ENCODE data around the gene PCSK6.

Gene PCSK6

DNA sequence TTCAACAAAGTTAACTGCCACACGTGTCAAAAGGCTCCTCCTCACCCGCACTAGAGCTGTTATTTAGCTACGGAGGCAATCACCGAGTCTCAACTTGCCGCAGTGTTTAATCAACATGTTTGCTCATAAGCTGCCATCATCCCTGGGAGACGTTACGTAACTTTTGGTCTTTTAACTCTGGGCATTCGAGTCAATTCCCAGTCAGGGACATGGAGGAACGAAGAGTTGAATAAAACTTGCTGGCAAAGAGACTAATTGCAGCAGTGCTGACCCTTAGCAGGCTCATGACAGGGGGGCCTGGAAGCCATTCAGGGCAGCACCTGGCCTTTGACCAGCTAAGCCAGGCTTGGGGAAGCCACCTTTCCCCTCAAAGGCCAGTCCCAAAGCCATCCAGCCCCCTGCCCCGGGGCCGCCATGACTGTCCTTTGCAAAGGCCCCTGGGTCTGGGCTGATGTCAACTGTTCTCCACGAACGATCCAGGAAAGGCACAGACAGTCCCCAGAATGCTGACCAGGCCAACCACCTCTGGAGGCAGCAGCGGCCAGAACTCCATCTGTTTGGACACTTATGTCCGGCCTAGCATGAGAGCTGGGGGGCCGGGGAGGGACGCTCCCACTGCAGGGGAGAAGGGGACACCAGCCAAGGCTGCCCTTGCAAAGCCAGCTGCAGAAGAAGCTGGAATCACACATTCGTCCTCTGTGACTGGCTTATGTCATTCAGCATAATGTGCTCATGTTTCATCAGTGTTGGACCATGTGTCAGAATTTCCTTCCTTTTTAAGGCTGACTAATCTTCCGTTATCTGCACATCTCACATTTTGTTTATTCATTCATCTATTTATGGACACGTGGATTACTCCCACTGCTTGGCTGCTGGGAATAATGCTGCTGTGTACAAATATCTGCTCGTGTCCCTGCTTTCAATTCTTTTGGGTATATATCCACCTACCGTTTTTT is 43.7 kb downstream of the PCSK6 start:
- peak; percentile 37 for DNase-seq

DNA sequence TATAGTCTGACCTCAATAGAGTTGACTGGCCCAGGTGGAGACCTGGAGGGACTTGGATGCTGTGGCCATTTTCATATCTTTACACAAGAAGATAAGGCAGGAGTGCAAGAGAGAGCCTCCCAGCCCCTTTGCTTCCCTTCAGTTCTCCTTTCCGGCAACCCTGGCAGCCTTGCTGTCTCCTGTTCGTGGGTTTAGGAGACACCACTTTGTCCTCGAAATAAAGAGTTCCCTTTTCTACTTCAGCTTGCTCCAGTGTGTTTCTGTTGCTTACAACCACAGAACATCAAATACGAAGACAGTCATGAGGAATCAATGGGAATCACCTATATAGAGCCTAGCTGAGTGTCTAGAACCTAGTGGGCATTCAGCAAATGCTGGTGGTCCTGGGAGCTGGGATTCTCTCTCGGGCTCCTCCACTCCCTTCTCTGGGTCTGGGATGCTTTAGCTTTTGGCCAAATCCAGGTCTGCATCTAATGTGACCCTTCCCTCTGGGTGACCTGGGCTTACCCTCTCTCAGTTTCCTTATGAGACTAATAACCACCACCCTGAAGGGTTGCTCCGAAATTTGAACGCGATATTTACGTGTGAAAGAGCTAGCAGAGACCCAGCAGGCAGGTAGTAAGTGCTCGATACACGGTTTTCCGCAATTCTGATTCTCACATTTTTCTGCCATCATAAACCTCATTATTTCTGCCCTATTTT is 44.5 kb downstream of the PCSK6 start:
- no peak for DNase-seq

DNA sequence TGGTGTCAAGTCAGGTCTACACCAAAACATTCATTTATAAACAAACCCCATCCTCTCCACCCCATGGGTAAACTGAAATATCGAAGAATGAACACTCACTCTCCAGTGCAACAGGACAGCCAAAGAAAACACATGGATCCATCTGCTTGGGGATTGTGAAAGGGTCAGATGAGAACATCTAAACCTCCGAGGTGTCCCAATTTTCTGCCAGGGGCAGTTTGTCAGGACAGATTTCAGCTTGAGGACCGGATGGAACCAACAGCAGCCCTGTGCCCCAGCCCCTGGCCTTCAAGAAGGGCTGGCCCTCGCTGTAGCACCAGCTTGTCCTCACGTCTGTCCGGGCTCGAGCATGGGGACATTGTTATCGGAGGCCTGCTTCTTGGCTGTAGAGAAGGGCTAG is 45.5 kb downstream of the PCSK6 start:
- DNase-seq: no peak

DNA sequence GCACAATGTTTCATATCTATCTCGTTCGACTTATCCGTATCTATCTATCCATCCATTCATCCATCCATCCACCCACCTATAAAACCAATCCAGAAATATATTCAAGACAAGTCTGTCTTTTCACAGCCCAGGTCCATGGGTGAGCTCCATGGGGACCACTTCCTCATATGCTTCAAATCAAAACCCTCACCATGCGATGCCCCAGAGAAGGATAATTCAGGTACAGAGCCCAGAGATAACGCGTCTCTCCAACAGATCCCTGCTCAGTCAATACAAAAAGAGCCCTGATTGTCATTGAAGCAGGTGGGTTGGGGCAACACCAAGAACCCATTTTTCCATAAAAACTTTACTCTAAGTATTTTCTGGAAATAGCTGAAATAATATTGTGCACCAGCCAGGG is 47.2 kb downstream of the PCSK6 start:
- no peak for DNase-seq

DNA sequence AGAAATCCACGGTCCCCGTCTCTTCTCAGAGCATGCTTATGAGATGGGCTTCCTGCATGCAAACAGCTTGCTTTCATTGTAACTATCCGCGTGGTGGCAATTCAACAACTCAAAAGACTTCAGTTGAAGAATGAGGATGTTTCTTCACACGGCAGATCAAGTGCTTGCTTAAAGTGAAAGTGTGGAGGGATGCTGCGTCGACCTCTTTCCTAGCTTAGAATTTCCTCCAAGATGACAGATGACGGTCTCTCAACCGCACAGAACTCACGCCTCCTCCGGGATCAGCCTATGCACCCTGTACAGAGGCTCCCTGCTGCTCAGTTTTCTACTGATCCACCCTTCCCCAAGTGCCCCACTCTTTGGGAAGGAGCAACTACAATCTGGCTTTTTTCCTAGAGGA is 47.8 kb downstream of the PCSK6 start:
- peak; percentile 15 for DNase-seq

DNA sequence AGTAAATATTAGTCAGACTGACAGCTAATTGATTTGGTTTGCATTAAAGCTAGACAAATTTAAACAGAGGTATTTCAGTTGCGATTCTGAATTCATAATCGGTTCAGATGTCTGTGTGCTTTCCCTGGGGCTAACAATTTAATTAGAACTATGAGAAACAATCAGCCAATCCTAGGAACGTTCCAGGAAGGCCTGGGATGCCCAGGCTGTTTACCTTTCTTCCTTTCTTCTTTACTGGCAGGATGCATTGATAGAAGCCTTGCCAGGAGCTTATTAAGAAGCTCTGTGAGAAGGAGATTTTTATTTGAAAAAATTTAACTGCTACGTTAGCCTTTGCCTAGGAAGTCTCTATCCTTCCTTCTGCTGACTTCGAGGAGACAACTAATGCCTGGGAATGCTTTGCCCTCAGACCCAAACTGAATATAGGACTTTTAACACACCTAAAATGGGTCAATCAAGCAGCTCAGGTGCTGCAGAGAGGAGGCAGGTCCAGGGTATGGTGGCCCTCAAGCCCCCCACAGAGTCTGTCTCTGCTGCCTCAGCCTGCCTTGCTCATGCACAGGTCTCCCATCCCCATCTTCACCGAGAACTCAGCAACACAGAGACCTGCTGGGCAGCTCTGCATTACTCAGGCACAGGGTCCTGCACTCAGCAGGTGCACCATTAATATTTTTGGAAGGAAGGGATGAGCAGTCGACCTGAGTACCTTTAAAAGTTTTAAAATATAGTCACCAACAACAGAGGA is 48.5 kb downstream of the PCSK6 start:
- no peak for DNase-seq

DNA sequence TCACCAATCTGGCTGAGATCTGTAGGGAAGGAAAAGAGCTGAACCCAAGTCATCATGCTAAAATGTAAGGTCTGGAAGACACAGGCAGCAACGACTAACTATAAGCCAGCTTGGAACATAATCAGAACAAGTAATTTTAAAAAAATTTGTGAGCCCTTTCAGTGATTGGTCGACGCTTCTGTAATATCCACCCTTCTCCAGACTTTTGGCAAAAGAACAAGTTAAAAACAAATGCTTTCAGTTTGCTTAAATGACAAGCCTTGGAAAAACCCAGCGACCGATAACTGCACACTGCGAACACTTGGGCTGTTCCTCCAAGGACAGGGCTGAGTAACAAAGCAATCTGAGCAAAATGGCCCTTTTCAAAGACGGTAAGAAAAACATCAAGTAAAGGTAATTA is 49.6 kb downstream of the PCSK6 start:
- peak; percentile 87 for DNase-seq

DNA sequence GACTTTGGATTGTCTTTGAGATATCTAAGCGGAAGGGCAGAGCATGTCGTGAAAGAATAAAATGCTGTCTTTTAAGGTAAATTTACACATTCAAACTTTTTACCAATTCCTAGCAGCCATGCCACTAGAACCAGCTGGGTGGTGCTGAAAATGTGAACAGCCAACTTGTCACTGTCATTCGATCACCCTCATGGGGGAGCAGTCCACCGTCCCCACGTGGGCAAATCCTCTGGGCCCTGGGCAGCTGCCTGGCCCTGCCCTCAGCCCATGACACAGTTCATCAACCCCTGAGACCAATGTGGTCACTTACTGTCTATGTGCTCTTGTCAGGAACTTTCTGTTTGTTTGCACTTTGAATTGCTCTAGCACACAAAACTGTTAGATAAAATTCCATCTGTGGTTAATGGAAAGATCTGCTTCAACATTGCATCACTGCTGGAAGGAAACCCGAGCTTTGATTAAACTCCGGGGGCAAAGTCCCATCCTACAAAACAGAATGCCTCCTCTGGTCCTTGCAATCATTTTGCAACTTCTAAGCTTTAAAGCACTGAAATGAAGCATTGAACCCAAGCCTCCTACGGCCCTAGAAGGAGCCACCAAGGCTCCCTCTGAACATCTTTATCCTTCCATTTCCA is 50.1 kb downstream of the PCSK6 start:
- peak; percentile 56 for DNase-seq

DNA sequence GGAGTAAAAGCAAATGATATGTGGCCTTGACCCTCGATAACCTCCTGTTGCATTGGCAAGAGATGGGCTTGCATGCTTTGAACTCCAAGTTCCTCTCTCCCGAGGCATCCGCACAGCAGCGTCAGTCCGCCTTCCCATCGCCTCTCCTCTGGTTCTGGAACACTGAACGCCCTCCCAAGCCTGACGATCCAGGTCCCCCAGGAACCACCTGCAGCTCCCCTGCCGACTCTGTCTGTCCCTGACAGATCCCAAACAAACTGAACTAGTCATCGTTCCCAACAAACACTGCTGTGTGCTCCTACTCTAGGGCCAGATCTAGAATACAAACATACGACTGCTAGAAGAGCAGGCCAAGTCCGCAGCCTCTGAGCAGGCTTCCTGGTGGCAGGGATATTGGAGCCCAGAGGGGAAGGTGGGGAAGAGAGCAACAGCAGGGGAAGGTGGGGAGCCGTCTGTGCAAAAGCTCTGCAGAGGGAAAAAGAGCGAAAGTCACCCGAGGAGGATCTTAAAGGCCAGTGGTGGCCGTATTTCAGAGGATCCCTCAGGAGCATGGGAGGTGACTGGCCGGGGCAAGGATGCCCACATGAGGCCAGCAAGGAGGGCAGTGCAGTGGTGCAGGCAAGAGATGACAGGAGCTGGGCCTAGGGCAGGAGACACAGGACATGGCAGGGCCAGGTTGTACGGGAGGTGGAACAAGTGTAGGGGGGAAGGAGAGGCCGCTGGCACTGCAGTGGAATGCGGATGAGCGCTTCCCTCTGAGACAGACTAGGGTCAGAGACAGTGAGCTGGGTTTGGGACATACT is 50.8 kb downstream of the PCSK6 start:
- no peak for DNase-seq

DNA sequence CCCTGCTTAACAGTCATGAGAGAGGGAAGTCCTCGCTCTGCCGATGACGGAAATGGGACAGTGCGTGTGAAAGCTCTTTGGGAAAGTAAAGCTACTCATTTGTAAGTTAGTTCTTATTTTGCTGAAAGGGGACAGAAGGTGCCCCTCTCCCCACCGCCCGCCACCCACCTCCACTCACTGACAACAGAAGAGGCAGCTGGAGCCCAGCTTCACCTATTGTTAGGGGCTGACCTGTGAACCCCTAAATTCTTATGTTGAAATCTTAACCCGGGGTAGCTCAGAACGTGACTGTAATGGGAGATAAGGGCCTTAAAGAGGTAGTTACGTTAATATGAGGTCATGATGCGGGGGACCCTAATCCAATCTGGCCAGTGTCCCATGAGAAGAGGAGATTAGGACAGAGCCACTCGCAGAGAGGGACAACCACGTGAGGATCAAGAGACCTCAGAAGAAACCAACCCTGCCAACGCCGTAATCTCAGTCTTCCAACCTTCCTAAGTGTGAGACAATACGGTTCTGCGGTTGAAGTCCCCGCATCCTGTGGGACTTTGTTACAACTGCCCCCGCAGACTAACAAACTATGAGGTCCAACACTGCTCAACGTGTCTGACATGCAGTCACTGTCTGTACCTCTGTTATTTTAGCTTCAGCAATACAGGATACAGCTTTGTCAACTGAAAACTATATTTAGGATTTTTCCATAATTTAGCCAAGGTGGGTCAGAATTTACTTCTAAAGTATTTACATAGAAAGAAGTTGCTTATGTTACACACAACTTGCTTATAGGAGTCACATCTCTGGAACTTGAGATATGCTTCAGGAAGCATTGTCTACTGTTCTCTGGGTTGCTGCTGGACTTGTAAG is 51.7 kb downstream of the PCSK6 start:
- no peak for DNase-seq

DNA sequence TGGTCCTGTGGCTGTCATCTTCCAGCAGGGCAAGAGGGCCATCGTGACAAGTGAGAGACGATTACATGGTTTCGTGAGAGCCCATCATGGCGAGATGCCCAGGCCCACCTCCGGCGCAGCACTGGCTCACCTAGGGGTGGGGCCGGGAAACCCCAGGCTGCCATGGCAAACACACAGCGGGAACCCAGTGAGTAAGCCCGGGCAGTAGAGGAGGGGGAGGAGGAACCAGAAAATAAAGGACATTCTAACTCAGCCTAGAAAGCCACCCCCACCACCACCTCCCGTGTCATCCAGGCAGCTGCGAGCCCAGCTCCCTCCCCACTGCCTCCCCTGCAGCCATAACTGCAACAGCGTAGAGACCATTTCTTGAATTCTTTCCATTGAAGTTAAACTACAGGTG is 52.3 kb downstream of the PCSK6 start:
- no peak for DNase-seq

DNA sequence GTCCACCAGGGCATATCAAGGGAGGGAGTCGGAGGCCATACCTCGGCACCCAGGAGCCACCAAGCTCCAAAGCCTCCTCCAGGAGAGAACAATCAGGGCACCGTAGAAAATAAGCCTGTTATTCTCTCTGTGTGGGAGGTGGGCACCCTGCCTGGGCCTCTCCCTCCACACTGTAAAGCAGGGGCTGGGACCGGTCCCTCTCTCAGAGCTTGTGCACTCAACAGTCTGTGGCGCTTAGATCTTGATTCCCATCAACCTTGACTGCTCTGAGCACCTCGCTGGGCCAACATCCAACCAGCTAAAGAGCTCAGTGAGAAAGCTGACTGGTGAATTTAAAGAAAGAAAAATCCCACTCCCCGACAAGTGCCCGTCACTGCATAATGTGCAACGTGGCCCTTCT is 53.0 kb downstream of the PCSK6 start:
- no peak for DNase-seq

DNA sequence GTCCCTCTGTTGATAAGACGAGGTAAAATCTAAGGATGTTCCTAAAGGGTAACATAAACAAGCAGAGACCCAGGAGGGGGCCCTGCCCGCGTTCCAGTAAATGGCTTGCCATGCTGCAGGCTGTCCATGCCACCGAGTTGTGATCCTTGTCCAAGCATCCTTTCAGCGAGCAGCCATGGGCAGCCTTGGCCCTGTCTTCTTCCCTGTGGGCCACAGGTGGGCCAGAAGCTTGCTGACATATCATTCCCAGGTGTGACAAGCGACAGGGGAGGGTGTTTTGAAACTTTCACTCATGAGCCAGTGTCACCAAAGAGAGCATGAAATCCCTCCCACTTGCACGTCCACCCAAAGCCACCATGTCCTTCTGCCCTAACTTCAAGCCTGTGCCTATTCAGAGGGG is 53.7 kb downstream of the PCSK6 start:
- DNase-seq: no peak

DNA sequence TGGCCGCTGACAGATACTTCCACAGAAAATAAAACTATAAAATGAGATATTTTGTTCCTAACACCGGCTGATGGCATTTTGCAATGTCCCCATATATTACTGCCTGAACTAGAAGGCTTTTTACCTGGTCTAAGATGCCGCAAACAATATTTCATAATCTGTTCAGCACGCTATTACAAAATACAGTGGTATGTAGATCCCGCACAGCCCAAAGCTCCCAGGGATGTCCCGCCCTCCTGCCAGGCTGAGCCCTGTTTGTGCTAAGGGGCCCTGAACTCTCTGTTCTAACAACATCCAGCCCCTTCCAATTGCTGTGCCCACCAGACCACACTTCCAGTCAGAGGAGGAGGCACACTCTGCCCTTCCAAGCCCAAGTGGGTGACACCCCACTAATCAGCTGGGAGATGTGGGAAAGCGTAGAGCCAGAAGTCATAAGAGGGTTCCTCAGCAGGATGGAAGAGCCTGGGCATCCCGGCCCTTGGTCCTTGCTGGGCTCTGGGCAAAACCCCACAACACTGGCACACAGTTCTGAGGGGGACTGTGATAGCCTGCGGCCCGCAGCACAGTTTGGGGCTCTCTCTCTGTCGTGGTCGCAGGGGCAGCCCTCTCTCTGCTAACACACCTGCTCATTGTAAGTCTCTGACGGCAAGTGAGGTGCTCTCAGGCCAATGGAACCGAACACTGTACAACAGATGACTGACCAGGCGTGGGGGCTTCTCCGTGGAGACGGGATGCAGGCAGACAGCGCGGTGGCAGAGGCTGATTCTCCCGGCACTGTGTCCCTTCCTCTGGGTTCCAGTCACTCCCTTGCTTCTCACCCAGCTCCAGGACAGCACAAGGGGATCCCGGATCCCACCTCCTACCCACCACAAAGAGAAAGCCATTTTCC is 55.2 kb downstream of the PCSK6 start:
- DNase-seq: no peak

DNA sequence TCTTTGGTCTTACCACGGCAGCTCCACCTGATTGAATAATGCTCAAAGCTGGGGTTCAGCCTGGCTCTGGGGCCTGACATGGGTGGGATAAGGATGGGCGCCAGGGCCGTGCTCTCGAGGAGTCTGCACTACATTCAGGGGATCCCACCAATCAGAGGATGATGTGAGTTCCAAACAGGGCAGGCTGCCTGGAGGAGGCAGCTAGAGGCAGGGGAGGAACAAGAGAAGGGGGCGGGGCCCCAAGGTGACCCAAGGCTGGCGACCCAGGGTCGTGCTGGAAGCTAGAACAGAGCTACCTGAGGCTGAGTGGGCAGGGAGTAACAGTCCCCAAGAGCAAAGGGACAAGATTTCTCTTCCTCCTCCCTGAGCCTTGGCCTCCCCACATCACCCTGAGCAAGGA is 56.1 kb downstream of the PCSK6 start:
- no peak for DNase-seq

DNA sequence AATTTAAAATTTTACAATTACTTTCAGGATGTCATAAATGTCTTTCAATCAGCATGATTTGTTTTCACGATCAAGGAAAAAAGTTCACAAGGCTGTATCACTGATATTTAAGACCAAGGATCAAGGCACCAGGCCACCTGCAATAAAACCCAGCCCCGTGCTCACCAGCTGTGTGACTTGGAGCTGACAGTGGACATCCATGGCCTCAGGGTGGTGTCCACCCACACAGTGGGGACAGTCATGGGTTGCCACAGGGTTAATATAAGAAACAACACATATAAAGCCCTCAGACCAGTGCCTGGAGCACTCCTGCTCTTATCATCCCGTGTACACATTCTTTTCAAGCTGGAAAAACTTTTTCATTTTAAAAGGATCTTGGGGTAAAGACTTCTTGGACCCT is 56.5 kb downstream of the PCSK6 start:
- DNase-seq: no peak

DNA sequence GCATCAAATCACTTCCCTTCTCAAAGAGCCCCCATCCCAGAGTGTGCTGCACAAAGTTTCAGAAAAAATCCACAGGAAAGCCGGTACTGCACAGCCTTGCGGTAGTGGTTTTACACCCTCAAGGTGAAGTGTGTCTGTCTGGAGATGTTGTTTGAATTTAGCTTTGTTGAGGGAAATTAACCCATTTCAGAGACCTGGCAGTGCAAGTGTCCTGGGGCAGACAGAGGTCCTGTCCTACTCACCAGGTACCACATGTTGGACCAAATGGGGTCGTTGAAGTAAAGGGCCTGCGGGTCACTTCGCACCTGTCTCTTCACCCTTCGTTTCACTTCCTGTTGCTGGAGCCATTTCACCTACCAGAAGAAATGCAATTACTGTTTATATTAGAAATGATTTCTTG is 57.8 kb downstream of the PCSK6 start:
- no peak for DNase-seq

DNA sequence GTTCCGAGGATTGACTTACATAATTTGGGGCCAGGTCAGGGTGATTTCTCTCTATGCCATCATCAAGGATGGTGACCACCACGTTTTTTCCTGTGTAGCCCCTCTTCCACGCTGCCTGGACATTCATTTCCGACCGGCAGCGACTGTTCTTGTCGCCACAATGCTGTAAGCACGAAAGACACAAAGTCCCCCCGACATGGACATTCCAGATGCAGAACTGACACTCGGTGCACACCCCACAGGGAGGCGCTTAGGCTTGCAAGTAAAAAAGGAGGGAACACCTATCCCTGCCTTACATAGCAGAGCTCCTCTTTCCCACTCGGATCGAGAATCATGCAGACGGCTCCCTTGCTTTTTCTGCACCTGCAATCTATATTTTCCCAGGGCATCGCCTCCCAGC is 58.2 kb downstream of the PCSK6 start:
- DNase-seq: no peak

DNA sequence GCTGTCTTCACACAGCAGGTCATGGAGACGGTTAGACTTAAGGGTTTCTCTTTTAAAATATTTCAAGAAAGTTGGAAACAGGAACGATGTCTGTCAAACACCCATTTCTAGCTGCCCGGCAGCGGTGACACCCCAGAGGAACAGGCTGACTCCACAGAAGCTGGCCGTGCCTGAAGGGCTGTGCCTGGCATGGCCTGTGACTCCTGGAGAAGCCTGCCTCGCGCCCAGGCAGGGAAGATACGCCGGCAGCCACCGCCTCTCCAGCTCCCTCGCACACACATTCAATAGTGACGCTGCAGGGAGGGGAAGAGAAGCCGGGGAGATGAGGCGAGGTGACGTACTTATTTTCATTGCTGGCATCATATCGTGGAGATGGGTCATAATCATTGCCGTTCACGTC is 59.9 kb downstream of the PCSK6 start:
- no peak for DNase-seq

DNA sequence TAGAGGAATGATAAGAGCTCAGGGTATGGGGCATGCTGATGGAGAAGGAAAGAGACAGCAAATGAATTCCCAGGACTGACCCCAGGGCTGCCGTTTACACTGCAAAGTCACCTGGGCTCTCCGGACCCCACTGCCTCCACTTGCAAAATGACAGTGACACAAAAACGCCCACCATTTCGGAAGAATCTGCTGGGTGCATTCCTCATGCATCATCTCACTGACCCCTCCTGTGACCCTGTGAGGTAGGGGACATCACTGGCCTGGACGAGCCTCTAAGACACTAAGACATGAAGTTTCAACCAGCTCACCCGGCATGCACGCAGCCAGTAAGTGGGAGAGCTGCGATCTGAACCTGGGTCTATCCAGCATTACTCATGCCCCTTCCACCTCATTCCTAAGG is 60.3 kb downstream of the PCSK6 start:
- no peak for DNase-seq

All from fibroblast of skin of scalp (primary cell).